HL-60/S4 treated with retinoic acid at 250 ng/mL for 4 days and 3 days (cell line): ENCODE results near the gene DLX1.
"Not testable (repeated sequence)": the region's sequence is repeated elsewhere in the genome, so short reads cannot be mapped to it uniquely, and the experiment has no call there.

Experiments used
- in situ Hi-C: fragments of 300-500 bp; cut with MboI; formaldehyde crosslinking; loops from 2 replicates; pipeline ENCODE4 v1.7.0; 2022; ENCODE audit warnings: low sequenced_read_pairs

Gene DLX1

DNA sequence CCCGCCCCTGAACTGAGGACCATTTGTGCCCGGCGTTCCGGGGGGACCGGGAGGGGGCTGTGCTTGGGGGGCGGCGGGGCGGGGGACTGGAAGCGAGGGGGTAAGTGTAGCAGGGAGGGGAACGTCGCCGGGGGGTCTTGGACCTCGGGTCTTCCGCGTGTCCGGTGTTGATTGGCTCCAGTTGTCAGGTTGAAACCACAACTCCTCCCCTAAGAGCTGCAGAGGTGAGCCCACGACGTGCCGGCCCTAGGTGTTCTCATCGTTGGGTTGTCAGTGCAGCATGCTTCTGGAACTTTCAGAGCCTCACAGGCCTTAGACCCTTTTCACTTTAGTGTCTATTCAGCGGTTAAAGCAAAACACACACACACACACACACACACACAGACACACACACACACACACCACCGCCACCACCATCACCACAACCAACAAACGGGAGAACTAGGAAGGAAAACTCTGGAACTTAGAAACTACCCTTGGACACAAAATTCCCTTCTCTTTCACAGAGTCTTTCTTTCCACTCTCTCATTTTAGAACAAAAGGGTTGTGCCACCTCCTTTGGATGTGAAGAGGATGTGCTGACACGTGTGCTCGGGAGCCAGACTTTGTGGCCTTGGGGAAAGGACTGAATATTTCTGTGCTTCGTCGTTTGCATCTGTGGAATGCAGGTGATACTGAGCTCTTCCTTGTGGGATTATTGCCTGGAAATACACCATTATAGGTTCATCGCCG is 24.1 kb downstream of the DLX1 start:
- in situ Hi-C loops = loop anchor here (10.0 kb wide), 1 partner anchor 405 kb away; no protein-coding TSS in a partner anchor

DNA sequence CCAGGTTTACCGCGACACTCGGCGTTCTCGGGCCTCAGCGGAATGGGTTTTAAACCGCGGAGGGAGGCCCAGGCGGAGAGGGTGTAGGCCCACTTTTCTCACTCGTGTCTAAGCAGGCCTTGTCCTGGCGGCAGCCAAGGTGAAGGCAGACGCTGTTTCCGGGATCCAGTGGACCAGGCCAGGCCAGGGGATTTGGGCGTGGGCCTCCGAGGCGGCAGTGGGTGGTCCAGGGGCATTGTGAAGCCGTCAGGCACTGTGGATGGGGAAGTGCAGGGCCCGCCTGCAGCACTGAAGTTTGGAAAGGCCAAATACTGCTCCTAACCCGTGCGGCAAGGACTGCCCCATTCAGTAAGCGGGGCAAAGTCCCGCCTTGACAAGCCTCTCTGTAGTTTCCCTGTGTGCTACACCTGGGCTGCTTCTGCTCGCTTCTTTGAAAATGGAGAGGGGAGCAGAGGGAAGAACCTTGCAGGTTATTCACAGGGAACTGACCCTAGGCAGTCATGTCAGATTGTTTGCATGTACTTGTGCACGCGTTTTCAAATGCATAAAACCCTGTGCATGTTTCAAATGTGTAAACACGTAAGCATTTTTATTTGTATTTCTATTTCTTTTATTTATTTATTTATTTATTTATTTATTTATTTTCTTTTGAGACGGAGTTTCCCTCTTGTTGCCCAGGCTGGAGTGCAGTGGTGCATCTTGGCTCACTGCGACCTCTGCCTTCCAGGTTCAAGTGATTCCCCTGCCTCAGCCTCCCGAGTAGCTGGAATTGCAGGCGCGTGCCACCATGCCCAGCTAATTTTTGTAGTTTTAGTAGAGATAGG is 24.9 kb downstream of the DLX1 start:
- in situ Hi-C loops = loop anchor here (10.0 kb wide), 1 partner anchor 405 kb away; no protein-coding TSS in a partner anchor

DNA sequence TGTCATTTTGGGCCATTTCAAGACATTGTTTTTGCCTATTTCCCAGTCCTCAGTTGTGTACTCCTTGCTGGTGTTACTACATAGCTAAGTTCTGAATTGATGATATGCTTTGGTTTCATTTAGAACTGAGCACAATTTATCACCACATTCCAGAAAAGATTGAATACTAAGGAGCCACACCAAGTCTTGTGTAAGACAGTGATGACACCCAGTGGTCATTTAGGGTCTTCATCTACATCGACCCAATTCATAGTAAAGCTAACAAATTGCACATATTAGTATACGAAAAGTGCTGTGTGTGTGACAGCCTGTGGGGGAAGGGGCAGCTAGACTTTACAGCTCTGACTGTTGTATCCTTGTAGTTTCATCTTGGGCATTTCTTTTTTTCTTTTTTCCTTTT is 28.3 kb downstream of the DLX1 start:
- in situ Hi-C loops = no loop called here

DNA sequence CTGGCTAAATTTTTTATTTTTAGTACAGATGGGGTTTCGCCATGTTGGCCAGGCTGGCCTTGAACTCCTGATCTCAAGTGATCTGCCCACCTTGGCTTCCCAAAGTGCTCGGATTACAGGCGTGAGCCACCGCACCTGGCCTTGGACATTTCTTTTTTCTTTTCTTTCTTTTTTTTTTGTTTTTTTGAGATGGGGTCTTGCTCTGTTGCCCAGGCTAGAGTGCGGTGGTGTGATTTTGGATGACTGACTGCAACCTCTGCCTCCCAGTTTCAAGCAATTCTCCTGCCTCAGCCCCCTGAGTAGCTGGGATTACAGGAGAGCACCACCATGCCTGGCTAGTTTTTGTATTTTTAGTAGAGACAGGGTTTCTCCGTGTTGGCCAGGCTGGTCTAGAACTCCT is 28.9 kb downstream of the DLX1 start:
- in situ Hi-C loops = not testable (repeated sequence)

DNA sequence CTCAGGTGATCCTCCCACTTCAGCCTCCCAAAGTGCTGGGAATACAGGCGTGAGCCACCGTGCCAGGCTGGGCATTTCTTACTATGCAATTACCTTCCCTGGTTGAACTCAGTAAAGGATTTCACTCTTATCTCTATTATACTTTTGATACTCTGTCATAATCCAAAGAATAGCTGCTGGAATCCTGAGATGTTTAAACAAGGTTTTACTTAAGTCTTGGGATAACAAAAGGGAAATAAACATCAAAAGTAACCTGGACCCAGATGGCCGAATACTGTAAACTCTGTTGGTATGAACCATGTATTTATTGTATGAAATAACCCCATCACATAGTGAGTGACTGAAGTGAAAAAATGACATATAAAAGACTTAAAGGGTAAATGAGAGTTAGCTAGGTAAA is 29.3 kb downstream of the DLX1 start:
- in situ Hi-C loops = no loop called here

DNA sequence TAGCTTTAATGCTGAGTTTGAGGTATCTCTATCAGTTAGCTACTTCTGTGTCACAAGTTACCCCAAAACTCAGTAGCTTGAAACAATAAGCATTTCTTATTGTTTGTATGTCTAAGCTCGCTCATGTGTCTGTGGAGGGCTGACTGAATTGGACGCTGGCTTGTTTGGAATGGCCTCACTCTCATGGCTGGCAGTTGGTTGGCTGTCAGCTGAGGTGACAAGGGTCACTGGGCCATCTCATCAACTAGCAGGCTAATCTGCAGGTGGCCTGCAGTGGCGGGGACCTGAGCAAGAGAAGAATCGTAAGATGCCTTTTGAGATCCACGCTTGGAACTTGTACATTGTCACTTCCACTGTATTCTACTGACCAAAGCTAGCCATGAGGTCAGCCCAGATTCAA is 30.8 kb downstream of the DLX1 start:
- in situ Hi-C loops = no loop called here

DNA sequence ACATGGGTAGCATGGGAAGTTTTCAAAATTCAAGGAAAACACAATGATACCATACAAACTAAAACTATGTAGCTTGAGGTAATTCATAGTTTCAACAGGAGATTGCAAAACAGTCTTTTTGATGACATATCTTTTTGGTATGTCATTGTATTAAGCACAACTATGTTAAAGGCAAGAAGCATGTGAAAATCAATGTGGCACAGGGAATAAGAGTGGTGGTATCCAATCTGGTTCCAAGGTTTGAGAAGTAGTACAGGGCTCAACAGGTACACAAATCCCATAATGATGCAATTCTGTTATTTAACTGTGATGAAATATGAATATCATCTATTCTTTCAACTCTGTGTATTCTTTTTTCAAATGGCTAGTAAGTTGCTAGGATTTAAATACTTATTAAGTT is 33.8 kb downstream of the DLX1 start:
- in situ Hi-C loops = no loop called here

DNA sequence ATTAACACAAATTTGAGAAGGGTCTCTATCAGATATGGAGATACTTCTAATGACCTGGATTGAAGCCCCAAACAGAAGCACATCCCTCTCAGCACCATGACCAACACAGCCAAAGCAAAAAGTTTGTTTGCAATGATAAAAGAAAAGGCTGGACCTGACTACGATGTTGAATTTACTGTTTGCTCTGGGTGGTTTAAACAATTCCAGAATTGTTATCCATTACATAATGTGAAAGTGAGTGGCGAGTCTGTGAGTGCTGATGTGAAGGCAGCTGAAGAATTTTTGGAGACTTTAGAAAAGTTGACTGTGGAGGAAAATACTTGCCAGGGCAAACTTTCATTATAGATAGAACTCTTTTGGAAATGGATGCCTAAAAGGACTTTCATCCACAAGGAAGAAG is 34.8 kb downstream of the DLX1 start:
- in situ Hi-C loops = no loop called here

DNA sequence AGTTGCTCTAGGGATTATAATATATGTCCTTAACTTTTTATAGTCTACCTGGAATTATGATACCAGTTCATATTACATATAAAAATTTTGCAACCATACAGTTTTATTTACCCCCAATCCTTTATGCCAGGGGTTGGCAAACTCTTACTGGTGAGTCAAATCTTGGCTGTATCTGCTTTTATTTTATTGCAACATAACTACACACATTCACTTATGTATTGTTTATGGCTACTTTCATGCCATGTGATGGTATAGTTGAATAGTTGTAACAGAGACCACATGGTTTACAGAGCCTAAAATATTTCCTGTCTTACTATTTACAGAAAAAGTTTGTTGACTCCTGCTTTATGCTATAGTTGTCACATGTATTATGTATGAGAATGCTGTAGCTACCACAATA is 43.2 kb downstream of the DLX1 start:
- in situ Hi-C loops = loop anchor here (25.0 kb wide), 1 partner anchor 541 kb away; no protein-coding TSS in a partner anchor

DNA sequence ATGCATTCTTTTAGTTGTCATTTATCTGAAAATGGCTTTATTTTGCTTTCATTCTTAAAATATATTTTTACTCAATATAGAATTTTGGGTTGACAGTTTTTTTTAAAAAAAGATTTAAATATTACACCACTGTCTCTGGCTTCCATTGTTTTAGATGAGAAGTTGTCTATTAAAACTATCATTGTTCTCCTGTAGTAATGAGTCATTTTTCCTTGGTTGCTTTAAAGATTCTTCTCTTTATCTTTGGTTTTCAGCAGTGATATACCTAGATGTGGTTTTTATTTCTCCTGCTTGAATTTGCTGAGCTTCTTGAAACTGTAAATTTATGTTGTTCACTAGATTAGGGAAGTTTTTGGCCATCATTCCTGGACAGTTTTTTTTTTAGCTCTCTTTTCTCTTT is 44.1 kb downstream of the DLX1 start:
- in situ Hi-C loops = loop anchor here (25.0 kb wide), 1 partner anchor 542 kb away; no protein-coding TSS in a partner anchor

DNA sequence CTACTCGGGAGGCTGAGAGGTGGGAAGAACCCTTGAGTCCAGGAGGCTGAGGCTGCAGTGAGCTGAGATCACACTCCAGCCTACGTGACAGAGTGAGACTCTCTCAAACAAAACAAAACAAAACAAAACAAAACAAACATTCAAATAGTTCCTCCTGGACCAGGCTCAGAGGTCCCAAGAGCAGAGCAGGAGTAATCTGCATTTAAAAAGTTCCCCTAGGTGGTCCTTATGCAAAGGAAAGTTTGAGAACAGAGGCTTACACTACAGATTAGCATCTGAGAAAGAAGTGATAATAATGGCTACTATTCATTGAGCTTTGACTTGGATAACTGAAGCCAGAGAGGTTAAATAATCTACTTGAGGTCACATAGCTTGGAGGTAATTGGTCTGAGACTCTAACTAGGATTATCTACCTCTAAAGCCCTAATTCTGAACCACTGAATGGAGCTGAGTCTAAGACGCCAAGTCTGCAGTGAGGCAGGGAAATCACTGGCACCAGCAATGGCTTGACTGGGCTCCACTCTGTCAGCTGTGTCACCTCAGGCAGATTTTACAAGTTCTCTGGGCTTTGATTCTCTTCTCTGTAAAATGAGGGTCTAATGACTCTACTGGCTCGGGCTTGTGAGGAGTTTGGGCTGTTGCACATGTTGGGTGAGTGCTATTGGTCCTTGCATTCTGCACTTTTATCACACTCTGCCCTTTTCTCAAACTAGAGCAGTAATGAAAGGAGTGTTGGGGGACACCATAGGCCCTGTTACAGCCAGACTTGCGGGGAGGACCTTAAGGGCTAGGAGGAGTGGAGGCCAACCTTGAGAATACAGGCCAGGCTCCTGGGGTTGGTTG is 46.6 kb downstream of the DLX1 start:
- in situ Hi-C loops = loop anchor here (25.0 kb wide), 1 partner anchor 545 kb away; no protein-coding TSS in a partner anchor

DNA sequence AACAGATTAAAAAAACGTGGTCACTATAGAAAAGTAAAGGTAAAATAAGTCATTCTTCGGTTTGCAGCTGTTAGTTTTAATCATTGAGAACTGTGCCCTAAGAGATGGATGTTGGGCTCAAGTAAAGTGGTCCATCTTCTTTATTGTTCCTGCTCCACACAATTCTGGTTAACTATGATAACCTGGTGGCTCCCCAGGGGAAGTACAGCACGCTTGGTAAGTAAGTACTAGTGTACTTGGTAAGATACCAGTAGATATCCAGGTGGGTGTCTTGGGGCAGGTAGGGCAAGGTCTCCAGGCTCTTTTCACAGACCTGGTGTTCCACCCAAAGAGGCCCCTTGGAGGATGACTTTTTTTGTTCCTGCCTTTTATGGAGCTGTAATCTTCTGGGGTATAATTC is 49.0 kb downstream of the DLX1 start:
- in situ Hi-C loops = loop anchor here (25.0 kb wide), 1 partner anchor 547 kb away; no protein-coding TSS in a partner anchor

DNA sequence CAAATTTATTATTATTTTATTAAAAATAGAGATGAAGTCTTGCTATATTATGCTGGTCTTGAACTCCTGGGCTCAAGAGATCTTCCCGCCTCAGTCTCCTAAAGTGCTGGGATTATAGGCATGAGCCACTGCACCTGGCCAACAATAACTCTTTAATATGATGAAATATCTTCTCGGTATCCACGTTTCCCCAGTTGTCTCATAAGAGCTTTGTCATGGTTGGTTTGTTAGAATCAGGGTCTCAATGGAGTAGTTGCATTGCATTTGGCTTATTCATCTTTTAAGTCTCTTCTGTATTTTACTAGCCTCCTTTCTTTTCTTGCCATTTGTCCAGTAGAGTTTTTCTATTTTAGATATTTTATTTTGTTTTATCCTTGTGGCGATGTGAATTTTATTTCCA is 50.1 kb downstream of the DLX1 start:
- in situ Hi-C loops = loop anchor here (25.0 kb wide), 1 partner anchor 548 kb away; no protein-coding TSS in a partner anchor

DNA sequence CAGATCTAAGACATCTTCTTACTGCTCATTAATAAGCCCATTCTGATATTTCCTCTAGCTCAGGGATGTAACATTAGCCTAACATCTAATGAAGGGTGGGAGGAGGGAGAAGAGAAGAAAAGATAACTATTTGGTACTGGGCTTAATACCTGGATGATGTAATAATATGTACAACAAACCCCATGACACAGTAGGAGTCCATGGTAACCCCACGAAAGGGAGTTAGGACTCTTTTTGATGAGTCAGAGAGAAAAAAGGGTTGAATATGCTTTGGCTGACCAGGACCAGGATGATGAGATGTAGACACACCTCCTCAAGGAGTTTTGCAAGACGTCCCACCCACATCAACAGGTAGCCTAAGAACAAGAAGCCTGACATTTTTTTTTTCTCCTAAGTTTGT is 51.8 kb downstream of the DLX1 start:
- in situ Hi-C loops = loop anchor here (25.0 kb wide), 1 partner anchor 550 kb away; no protein-coding TSS in a partner anchor

DNA sequence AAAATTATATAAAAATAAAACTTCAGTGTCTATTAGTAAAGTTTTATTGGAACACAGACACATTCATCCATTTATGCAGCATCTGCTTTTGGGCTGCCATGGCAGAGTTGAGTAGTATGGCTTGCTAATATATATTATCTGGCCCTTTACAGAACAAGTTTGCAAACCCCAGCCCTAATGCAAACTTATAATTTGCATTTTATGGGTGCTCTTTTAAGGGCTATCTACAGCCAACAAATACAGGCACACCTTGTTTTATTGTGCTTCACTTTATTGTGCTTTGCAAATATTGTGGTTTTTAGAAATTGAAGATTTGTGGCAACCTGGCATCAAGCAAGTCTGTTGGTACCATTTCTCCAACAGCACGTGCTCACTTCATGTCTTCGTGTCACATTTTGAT is 52.6 kb downstream of the DLX1 start:
- in situ Hi-C loops = loop anchor here (25.0 kb wide), 1 partner anchor 551 kb away; no protein-coding TSS in a partner anchor

DNA sequence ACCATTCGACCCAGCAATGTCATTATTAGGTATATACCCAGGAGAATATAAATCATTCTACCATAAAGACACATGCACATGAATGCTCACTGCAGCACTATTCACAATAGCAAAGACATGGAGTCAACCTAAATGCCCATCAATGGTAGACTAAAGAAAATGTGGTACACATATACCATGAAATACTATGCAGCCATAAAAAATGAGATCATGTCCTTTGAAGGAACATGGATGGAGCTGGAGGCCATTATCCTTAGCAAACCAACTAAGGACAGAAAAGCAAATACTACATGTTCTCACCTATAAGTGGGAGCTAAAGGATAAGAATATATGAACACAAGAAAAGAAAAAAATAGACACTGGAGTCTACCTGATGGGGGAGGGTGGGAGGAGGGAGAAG is 53.4 kb downstream of the DLX1 start:
- in situ Hi-C loops = loop anchor here (25.0 kb wide), 1 partner anchor 551 kb away; no protein-coding TSS in a partner anchor
